ENCODE results near the gene VIT. TPM values are rescaled to one million over a fixed set of nuclear protein-coding genes. Genes with fewer than 3 reads are reported as not detected.

Gene VIT
- total RNA-seq, 1 donor from 2014 or later, result 4.2 TPM

DNA sequence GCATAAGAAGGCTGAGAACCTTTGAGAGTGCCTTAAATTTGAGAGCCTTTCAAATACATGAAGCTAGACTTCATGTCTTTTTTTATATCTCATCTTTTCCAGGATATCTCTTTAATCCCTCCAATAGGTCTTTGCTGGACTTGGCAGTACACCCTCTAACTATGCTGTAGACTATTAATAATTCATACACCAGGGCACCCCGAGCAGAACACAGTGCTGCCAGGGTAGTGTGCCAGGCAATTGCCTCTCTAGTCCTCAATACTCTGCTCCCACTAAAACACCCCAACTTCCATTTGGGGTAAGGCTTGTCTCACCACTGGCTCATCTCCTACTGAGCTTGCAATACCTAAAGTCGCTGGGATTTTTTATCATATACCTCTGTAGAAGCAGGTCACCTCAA is 80.8 kb downstream of the VIT start:
- H3K9me3 ChIP-seq, result no peaks in the 10 kb centered on the region
- H3K27me3 ChIP-seq (ENCODE audit: low read depth), result no peaks in the 10 kb centered on the region
- TF ChIP-seq, protein P1, sequence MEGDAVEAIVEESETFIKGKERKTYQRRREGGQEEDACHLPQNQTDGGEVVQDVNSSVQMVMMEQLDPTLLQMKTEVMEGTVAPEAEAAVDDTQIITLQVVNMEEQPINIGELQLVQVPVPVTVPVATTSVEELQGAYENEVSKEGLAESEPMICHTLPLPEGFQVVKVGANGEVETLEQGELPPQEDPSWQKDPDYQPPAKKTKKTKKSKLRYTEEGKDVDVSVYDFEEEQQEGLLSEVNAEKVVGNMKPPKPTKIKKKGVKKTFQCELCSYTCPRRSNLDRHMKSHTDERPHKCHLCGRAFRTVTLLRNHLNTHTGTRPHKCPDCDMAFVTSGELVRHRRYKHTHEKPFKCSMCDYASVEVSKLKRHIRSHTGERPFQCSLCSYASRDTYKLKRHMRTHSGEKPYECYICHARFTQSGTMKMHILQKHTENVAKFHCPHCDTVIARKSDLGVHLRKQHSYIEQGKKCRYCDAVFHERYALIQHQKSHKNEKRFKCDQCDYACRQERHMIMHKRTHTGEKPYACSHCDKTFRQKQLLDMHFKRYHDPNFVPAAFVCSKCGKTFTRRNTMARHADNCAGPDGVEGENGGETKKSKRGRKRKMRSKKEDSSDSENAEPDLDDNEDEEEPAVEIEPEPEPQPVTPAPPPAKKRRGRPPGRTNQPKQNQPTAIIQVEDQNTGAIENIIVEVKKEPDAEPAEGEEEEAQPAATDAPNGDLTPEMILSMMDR (IDR thresholded peaks at IDR 0.05), result no peak
- ATAC-seq (no peak), DNase-seq (no peak)
- peaks cover 2% of the 10 kb centered on the region for H3K4me1 ChIP-seq
- H3K4me3 ChIP-seq, result no peak overlapping the region
- no peaks in the 10 kb centered on the region for H3K36me3 ChIP-seq
- H3K27ac ChIP-seq, result no peak overlapping the region
- intact Hi-C loops (cut with DNase I), result no loop called here

DNA sequence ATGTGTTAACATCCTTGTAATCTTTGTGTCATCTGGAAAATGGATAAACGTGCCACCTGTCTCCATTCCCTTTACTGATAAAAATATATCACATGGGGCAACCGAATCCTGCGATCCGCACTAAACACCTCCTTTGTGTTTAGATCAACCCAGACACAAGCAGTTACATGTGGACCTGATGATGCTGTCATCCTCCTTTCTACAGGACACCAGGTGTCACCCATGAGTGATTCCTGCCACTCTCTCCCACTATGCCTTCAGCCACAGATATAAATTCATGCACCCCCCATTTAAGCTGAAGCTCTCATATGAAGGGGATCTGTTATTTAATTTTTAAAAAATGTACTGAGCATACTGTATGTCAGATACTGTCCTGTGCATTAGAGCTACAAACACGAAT is 81.3 kb downstream of the VIT start:
- Histone ChIP-seq H3K27ac (no peak overlapping the region), H3K9me3 (no peaks in the 10 kb centered on the region), H3K4me3 (no peak overlapping the region), H3K36me3 (no peaks in the 10 kb centered on the region), H3K27me3 (ENCODE audit: low read depth) (no peaks in the 10 kb centered on the region), H3K4me1 (peaks cover 2% of the 10 kb centered on the region)
- DNase-seq (no peak), ATAC-seq (no peak)
- intact Hi-C loops (cut with DNase I), result no loop called here
- TF ChIP-seq, protein P1 (IDR thresholded peaks at IDR 0.05), result no peak

DNA sequence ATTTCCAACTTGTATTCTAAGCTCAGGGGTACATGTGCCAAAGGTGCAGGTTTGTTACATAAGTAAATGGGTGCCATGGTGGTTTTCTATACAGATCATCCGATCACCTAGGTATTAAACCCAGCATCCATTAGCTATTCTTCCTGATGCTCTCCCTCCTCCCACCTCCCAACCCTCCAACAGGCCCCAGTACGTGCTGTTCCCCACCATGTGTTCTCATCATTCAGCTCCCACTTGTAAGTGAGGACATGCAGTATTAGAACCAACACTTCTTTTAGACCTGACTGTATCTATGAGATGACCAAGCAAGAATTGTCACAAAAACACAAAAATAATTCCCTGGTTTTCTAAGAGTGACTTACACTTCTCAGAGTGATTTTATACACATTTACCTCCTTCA is 83.0 kb downstream of the VIT start:
- no peak for ATAC-seq
- TF ChIP-seq, protein P1 (IDR thresholded peaks at IDR 0.05), result no peak
- Histone ChIP-seq H3K9me3 (no peaks in the 10 kb centered on the region), H3K4me1 (peaks cover 2% of the 10 kb centered on the region), H3K27ac (no peak overlapping the region), H3K27me3 (ENCODE audit: low read depth) (no peaks in the 10 kb centered on the region), H3K36me3 (no peaks in the 10 kb centered on the region), H3K4me3 (no peak overlapping the region)
- intact Hi-C loops (cut with DNase I), result no loop called here
- DNase-seq, result no peak

DNA sequence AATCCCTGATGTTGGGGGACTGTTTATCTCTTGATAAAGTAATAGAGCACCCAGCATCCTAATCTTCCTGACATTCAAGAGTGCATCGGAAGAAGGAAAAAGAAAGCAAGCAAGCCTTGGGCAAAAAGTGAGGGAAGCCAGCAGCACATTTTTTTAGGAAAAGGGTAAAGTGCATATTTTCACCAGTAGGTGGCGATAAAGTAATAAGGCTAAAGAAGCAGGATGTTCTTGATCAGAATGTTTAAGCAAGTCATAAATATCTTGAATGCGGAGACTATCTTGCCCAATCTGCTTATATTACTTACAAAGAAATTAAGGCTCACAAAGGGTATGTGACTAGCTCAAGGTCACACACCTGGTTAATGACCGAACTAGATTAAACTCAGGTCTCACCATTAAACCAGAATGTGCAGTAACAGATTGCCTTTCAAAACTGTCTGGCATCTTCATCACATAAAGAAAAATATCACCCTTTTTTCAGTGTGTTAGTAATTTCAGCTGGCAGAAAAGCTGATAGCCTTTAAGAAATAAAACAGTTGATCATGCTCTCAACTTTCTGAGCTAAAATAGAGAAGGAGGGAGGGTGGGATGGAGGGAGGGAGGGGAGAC is 83.8 kb downstream of the VIT start:
- H3K4me1 ChIP-seq, result peaks cover 2% of the 10 kb centered on the region
- no peak overlapping the region for H3K27ac ChIP-seq
- no peaks in the 10 kb centered on the region for H3K9me3 ChIP-seq
- no peak for DNase-seq
- intact Hi-C loops (cut with DNase I), result no loop called here
- no peaks in the 10 kb centered on the region for H3K27me3 ChIP-seq (ENCODE audit: low read depth)
- H3K4me3 ChIP-seq, result no peak overlapping the region
- no peaks in the 10 kb centered on the region for H3K36me3 ChIP-seq
- peak in 1 of 2 donors; percentile 60 for ATAC-seq
- TF ChIP-seq, protein P1 (IDR thresholded peaks at IDR 0.05), result peak; percentile 85

DNA sequence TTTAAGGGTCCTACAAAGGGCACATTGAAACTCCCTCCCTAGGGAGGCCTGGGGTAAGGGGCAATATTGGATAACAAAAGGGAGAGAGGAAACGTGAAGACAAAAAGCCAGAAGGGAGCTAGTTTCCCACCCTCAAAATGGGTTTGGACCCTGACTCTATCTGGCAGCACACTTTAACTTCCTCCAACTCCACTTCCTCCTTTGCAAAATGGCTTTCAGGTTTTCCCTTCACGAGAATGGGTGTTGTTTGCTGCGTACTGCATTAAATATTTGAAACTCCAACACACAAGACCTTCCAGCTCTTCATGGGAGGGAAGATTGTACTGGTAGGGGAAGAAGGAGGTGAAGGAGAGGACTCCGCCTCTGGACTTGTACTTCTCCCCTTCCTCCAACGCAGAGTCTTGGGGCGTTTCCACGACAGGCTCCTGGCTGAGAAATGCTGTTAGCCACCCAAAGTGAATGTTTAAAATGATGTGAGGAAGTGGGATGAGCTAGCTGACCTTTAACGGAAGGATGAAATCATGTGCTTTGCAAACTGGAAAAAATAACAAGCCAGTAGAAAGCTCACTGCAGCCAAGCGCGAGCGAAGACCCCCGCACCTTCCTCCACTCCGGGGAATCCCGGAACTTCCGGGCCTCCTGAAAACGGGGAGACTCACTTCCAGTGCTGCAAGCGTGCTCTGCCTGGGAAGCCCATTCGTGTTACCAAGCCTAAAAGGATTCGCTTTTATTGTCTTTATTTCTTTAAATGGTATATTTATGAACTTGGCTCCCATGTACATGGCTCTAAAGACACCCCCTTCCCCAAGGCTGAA is 85.6 kb downstream of the VIT start:
- TF ChIP-seq, protein P1 (IDR thresholded peaks at IDR 0.05), result no peak
- Histone ChIP-seq H3K9me3 (no peaks in the 10 kb centered on the region), H3K36me3 (no peaks in the 10 kb centered on the region), H3K4me3 (peak overlapping the region; percentile 5), H3K27ac (no peak overlapping the region), H3K4me1 (peaks cover 2% of the 10 kb centered on the region), H3K27me3 (ENCODE audit: low read depth) (no peaks in the 10 kb centered on the region)
- DNase-seq, result no peak
- ATAC-seq, result no peak
- intact Hi-C loops (cut with DNase I), result no loop called here
